Left hindlimb (tissue), 1 donor: ENCODE data around the gene OR52M1.
"Not testable (repeated sequence)": the region's sequence is repeated elsewhere in the genome, so short reads cannot be mapped to it uniquely, and the experiment has no call there.

Experiments
- DNase-seq: peaks from one replicate; pipeline ENCODE4 v3.0.0-alpha.2; 2018

Gene OR52M1

DNA sequence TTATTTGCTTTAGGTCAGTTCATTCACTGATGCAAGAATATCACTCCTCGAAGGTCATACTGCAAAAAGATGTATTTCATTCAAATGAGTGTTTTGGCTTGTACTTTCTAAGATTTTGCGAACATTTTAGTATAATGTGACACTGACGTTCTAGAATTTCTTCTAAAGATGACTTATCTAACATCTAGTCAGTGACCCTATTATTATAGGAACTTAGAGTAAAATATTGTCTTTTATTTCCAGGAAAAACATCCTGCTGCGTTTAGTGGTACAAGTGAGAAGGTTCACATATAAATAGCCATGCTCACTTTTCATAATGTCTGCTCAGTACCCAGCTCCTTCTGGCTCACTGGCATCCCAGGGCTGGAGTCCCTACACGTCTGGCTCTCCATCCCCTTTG is at the start of gene OR52M1:
Gene OR52M1, plus strand, starts transcription at position 301 of the 400 bp plus-strand sequence. Its CDS starts 0 bp downstream, at position 301.
- DNase-seq: no peak

- no peak for DNase-seq
Observed at GRCh38 chr11:4495487-4495886, 49.5 kb upstream of the OR52M1 start.

GRCh38 chr11:4495986-4496385 is 49.0 kb upstream of the OR52M1 start:
- no peak for DNase-seq

- DNase-seq: no peak
Observed at GRCh38 chr11:4496557-4497248, 48.3 kb upstream of the OR52M1 start.

DNA sequence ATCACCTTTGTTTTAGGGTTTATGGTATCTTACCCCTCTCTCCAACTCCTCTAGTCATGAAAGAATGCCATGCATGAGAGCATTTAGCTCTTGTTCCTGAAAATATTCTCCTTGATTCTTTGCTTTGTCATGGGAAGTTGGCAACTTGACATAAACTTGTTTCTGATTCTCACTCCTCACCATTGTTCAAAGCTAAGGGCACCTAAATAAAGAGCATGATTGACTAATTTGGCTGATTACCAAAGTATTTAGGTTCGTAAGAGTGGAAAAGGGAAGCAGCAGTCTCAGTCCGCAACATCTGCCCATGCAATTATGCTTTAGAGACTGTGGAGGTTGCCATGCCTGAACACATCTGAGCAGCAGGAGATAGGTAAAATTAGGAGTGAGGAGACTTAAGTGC is 36.1 kb upstream of the OR52M1 start:
- no peak for DNase-seq

DNA sequence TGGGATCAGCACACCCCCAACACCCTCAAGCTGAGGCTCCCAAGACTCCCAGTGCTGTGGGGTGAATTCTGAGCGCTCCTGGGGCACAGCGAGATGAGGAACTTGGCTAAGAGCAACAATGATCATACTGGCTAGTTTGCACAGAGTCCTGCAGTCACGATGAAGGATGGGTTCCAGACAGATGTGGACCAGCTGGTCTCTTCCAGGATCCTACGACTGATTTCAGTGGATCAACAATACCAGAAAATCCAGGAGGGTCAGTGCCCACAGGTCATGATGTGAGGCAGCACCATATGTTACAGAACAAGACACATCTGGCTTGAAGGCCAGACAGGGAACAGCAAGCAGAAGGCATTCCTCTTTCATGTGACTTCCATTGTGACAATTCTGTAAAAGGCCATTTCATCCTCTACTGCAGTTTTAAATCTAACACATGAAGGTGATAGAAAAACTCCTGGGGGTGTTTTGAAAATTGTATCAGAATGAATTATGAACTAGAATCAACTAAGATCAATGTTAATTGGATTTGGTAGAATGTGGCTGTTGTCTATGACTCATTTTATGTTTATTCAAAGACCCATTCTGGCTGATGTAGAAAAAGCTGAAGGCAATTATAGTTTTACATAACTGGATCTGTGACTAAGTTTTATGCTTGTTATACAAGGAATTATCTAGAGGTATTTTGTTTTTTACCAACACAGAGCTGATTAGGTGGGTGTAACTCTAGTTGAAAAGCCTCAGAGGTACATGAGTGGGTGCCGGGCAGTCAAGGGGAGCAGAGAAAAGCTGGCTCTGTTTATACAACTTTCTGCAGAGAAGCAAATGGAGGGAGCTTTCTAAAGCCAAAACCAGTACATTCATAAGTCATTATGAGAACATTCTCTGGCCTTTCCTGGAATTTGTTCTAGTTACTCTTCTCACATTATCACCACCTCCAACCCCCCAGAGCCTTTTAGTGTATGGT is 33.4 kb upstream of the OR52M1 start:
- no peak for DNase-seq

DNA sequence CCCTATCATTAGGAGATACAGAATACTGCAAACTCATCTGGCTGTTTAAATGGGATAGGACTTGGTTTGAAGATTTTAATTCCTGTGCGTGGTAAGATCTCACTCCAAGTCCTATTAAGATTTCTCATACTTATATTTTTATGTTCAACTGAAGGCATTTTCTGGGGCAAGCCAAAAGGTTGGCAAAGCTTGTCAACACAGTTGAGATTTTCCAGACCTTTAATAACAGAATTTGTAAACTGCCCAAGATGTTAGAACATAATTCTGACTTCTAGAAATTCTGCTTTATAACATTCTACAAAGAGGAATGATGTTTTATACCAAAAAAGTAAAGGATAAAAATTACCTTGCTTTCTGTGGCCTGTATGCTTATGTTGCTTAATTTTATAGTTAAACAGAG is 30.8 kb upstream of the OR52M1 start:
- no peak for DNase-seq

GRCh38 chr11:4522339-4522738 is 22.7 kb upstream of the OR52M1 start:
- no peak for DNase-seq

- no peak for DNase-seq
Observed at GRCh38 chr11:4522752-4523151, 22.2 kb upstream of the OR52M1 start.

DNA sequence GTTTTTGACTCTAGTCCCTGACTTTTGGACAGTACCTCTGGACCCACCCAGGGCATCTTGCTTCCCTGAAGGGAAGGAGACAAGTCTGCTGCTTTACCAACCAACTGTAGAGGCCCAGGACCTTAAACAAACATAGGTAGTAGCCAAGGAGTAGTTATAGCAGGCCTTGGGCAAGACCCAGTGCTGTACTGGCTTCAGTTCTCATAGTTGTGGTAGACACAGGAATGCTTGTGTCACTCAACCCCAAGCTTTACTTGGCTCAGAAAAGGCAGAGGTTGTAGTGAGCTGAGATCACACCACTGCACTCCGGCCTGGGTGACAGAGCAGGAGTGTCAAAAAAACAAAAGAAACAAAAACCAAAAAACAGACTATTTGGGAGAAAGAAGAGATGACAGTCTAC is 21.3 kb upstream of the OR52M1 start:
- DNase-seq: no peak

GRCh38 chr11:4527926-4528325 is 17.1 kb upstream of the OR52M1 start:
- no peak for DNase-seq

DNA sequence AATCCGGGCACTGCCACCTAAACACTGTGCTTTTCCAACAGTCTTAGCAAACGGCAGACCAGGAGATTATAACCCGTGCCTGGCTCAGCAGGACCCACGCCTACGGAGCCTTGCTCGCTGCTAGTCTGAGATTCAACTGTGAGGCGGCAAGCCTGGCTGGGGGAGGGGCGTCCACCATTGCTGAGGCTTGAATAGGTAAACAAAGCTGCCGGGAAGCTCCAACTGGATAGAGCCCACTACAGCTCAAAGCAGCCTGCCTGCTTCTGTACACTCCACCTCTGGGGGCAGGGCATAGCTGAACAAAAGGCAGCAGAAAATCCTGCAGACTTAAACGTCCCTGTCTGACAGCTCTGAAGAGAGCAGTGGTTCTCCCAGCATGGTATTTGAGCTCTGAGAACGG is 13.3 kb upstream of the OR52M1 start:
- DNase-seq: not testable (repeated sequence)

GRCh38 chr11:4539603-4540219 is 5.3 kb upstream of the OR52M1 start:
- DNase-seq: no peak

- no peak for DNase-seq
Observed at GRCh38 chr11:4541071-4541470, 3.9 kb upstream of the OR52M1 start.

GRCh38 chr11:4543561-4543960 is 1.4 kb upstream of the OR52M1 start:
- DNase-seq: no peak

- no peak for DNase-seq
Observed at GRCh38 chr11:4546878-4547277, 1.9 kb downstream of the OR52M1 start.

DNA sequence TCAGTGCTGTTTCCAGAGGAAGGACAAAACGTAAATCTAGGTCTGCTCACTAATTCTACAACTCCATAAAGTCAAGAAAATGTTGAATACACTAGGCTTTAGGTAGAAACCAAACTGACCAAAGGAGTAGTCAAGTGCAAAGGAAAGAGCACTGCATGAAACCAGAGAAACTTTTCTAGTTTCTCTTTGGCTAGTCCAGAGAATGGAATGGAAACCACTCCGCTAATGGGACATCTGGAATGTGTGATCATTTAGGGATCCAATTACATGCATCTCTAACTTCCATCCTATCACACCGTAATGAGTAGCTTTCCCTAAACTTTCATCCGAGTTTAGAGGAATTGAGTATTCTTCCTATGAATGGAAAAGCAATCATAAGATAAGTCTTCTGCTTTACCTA is 2.4 kb downstream of the OR52M1 start:
- DNase-seq: no peak

GRCh38 chr11:4551346-4551979 is 6.5 kb downstream of the OR52M1 start:
- DNase-seq: no peak

DNA sequence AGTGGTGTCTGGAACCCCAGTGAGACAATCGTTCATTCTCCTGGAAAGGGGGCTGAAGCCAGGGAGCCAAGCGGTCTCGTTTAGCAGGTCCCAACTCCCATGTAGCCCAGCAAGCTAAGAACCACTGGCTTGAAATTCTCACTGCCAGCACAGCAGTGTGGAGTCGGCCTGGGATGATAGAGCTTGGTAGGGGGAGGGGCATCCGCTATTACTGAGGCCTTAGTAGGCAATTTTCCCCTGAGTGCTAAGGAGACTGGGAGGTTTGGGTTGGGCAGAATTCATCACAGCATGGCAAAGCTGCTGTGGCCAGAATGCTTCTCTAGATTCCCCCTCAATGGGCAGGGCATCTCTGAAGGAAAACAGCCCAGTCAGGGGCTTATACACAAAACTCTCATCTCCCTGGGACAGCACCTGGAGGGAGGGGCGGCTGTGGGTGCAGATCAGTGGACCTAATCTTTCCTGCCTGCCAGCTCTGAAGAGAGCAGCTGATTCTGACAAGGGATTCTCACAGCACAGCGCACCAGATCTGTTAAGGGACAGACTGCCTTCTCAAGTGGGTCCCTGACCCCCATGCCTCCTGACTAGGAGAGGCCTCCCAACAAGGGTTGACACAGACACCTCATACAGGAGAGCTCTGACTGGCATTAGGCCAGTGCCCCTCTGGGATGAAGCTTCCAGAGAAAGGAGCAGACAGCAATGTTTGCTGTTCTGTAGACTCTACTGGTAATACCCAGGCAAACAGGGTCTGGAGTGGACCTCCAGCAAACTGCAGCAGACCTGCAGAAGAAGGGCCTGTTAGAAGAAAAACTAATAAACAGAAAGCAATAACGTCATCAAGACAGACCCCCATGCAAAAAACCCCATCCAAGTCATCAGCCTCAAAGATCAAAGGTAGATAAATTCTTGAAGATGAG is 14.8 kb downstream of the OR52M1 start:
- no peak for DNase-seq

DNA sequence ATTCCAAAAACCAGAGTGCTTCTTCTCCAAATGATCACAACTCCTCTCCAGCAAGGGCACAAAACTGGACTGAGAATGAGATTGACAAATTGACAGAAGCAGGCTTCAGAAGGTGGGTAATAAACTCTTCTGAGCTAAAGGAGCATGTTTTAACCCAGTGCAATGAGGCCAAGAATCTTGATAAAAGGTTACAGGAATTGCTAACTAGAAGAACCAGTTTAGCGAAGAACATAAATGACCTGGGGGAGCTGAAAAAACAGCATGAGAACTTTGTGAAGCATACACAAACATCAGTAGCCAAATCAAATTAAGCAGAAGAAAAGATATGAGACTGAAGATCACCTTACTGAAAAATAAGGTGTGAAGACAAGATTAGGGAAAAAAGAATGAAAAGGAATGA is 15.5 kb downstream of the OR52M1 start:
- no peak for DNase-seq

- no peak for DNase-seq
Observed at GRCh38 chr11:4565371-4565770, 20.4 kb downstream of the OR52M1 start.

- no peak for DNase-seq
Observed at GRCh38 chr11:4569075-4569474, 24.1 kb downstream of the OR52M1 start.
